ENCODE data around the gene APBA2.

APBA2 gene

GRCh38 chr15:28935316-28935715 lies 49.5 kb downstream of the APBA2 start:
- peak in 1 of 2 donors; percentile 42 for DNase-seq (ENCODE audit: low read depth in 2 of 2)

GRCh38 chr15:28936081-28936480 lies 50.3 kb downstream of the APBA2 start:
- no peak for DNase-seq (ENCODE audit: low read depth in 2 of 2)

GRCh38 chr15:28936481-28936881 lies 50.7 kb downstream of the APBA2 start:
- DNase-seq (ENCODE audit: low read depth in 2 of 2) = no peak

- DNase-seq (ENCODE audit: low read depth in 2 of 2) = no peak
Measured at GRCh38 chr15:28937271-28937670, 51.5 kb downstream of the APBA2 start.

- no peak for DNase-seq (ENCODE audit: low read depth in 2 of 2)
Measured at GRCh38 chr15:28942046-28942445, 56.3 kb downstream of the APBA2 start.

- no peak for DNase-seq (ENCODE audit: low read depth in 2 of 2)
Measured at GRCh38 chr15:28942571-28942970, 56.8 kb downstream of the APBA2 start.

- DNase-seq (ENCODE audit: low read depth in 2 of 2) = no peak
Measured at GRCh38 chr15:28943146-28943545, 57.4 kb downstream of the APBA2 start.

- DNase-seq (ENCODE audit: low read depth in 2 of 2) = no peak
Measured at GRCh38 chr15:28943611-28944230, 57.9 kb downstream of the APBA2 start.

GRCh38 chr15:28944286-28944685 lies 58.5 kb downstream of the APBA2 start:
- no peak for DNase-seq (ENCODE audit: low read depth in 2 of 2)

- no peak for DNase-seq (ENCODE audit: low read depth in 2 of 2)
Measured at GRCh38 chr15:28944696-28945300, 59.0 kb downstream of the APBA2 start.

- no peak for DNase-seq (ENCODE audit: low read depth in 2 of 2)
Measured at GRCh38 chr15:28945626-28946230, 60.0 kb downstream of the APBA2 start.

GRCh38 chr15:28946803-28947202 lies 61.0 kb downstream of the APBA2 start:
- no peak for DNase-seq (ENCODE audit: low read depth in 2 of 2)

GRCh38 chr15:28947221-28947674 lies 61.5 kb downstream of the APBA2 start:
- no peak for DNase-seq (ENCODE audit: low read depth in 2 of 2)

GRCh38 chr15:28948036-28948435 lies 62.3 kb downstream of the APBA2 start:
- no peak for DNase-seq (ENCODE audit: low read depth in 2 of 2)

GRCh38 chr15:28950916-28951315 lies 65.1 kb downstream of the APBA2 start:
- DNase-seq (ENCODE audit: low read depth in 2 of 2) = no peak

GRCh38 chr15:28952666-28953491 lies 67.1 kb downstream of the APBA2 start:
- DNase-seq (ENCODE audit: low read depth in 2 of 2) = no peak

GRCh38 chr15:28953573-28954195 lies 67.9 kb downstream of the APBA2 start:
- DNase-seq (ENCODE audit: low read depth in 2 of 2) = no peak

- no peak for DNase-seq (ENCODE audit: low read depth in 2 of 2)
Measured at GRCh38 chr15:28954466-28955159, 68.8 kb downstream of the APBA2 start.

GRCh38 chr15:28955160-28955992 lies 69.6 kb downstream of the APBA2 start:
- peak; percentile 30 to 34 for DNase-seq (ENCODE audit: low read depth in 2 of 2)

GRCh38 chr15:28955993-28956421 lies 70.2 kb downstream of the APBA2 start:
- no peak for DNase-seq (ENCODE audit: low read depth in 2 of 2)
